Right renal pelvis (tissue), 4 donors: ENCODE results near the gene DIO3. TPM values are rescaled to one million over a fixed set of nuclear protein-coding genes. Genes with fewer than 3 reads are reported as not detected.
"Not testable (repeated sequence)": the region's sequence is repeated elsewhere in the genome, so short reads cannot be mapped to it uniquely, and the experiment has no call there.

Experiments used
- DNase-seq, 4 donors: peaks; one replicate each; pipeline ENCODE4 v3.0.0-alpha.2; 2013; ENCODE audit warnings: low read depth in 4 of 4, low spot score in 3 of 4, missing footprints in 1 of 4
- polyA plus RNA-seq, 4 donors: library from polyadenylated mRNA; unstranded; fragments of 120-200 nt; gene quantifications; one replicate each; pipeline ENCODE4 v1.2.1, GENCODE V29; 2013; ENCODE audit not compliant: insufficient read length in 4 of 4

DIO3 gene
- polyA plus RNA-seq, 4 donors, result 0.10 to 0.47 (median 0.13) TPM

DNA sequence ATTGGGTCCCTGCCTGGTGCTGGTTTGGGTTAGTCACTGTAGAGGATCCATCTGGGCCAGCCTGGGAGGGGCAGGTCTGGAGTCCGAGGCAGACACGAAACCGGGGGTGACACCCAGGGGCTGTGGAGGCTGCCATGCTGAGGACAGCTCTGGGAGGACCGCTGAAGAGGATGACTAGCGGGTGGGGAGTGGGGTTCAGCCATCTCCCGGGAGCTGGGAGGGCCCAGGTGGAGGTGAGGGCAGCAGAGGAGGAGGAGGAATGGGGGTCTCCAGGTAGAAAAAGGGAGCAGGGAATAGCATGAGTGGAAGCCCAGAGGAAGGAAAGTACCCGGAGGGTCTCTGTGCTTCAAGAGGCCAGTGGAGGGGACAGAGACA, 4.0 kb upstream of the DIO3 start:
- DNase-seq, result no peak

DNA sequence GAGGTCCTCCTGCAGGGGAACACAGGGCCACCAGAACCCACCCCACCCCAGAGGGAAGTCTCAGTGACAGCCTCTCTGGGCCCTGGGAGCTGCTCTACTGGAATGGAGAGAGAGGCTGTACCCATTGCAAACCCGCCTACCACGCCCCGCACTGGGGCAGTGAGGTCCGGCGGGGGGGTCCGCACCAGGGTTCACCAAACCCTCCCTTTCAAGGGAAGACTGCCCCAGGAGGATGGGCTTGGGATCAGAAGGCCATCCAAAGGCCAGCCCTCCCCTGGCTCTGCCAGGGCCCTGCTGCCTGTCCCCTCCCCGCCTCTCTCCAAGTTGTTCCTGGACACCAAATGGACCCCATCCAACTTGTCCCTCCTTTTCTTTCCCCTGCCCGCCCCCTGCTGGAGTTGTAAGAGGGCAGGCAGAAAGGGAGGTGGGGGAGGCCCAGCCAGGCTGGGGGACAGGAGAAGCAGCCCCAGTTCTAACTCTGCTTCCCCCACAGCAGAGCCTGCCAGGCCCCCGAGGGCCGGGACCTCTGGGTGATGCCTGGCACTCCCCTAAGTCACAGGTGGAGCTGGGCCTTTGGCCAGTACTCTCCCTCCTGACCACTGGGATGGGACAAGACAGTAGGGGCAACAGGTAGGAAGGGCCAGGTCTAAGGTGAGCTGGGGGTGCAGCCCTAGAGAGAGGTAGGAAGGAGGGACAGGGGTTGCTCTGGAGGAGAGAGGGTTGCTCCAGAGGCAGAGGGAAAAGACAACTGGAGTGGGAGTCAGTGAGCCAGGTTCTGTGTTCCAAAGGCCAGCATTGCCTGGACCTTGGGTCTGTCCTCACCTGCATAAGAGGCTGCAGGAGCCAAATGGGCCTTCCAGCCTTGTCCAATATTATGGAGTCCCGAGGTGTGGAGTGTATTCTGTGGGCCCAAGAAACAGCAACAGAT, 3.2 kb upstream of the DIO3 start:
- DNase-seq, result no peak

DNA sequence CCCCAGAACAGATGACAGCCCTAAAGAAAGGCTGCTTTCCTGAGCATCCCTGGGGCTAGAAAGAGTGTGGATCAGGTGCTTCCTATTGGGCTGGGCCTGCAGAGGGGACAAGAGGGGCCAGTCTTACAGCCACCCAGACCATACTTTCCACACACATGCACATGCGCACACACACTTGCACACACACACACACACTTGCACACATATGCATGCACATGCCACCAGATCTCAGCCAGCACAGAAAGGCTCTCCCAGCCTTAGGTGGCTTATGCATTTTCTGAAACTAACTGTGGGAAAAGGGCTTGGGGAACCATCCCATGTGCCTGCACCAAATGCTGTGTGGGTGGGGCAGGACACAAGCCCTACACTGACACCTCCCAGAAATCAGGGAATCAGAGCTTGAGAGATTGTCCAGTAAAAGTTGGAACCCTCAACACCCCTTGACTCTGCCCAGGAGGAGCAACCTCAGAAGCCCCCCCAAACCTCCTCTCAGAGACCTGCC, 2.5 kb upstream of the DIO3 start:
- DNase-seq, result no peak

DNA sequence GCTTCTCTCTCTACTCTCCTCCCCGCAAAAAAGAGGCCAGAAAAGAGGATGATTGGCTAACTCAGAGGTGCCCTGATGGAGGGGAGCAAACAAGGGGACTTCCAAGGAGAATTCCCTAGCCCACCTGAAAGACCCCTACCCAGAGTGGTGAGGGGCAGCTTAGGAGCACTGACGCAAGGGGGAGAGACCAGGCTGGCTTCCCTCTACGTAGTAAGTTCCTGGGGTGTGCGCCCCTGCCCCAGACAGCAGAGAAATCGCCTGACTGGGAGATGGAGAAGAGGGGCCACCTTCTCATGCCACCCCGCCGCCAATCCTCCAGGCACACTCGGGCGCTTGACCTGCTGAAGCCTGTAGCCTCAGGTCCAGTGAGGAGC, 2.1 kb upstream of the DIO3 start:
- no peak for DNase-seq

DNA sequence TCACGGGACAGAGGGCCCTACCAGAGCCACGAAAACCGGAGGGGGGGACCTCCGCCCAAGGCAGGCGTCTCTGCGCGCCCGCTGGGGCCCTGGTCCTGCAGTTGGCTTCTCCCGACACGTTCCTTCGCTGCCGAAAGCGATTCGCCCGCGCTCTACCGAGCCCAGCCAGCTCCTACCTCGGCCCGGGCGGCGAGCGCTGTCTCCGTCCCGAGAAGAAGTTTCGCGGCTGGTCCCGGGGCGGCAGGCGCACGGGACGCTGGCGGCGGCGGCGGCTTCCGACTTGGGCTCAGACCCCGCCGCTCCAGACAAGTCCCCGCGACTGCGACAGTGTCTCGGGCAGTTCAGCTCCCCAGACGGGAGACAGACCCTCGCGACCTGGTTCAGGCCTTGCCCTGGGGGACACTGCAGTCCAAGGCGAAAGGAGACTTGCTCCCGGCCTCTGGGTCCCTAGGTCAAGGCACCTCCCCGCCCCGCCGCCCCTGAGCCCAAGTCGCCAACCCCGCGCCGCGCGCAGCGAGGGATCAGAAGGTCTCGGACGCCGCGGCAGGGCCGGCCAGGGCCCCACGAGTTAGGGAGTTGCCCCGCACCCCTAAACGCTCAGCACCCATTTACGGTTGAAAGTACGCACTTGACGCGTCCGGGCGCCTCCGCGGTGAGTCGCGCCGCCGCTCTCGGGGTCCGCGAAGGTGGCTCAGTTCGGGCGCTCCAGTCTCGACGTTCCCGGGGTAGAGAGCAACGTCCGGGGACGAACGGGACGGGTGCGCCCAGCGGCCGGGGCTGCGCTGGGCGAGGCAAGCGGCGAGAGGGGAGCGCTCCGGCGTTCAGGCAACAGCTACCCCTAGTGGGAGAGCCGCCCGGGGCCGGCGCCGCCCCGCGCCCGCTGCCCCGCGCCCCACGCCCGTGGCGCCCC, 1.4 kb upstream of the DIO3 start:
- no peak for DNase-seq

DNA sequence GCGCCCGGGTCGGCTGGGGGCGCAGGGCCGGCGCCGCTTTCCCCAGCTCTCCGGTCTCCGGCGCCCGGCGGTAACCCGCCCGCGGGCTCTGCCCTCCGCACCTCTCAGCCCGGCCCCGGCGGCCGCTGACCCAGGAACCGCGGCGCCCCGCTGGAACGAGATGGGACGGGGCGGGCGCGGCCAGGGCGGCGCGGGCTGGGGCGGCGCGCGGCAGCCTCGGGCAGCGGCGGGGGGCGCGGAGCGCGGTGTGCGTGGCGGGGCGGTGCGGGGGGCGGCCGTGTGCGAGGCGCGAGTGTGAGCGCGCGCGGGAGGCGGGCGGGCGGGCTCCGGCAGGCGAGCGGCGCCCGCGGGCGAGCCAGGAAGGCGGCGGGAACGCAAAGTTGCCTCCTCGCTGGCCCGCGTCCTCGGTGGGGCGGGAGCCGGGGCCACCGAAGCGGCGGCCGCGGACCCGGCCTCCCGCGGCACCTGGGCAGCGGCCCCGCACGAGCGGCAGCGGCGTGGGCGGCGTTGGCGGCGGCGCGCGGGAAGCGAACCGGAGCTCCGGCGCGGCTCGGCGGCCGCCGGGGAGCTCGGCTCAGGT, 671 bp upstream of the DIO3 start:
- DNase-seq, result no peak

DNA sequence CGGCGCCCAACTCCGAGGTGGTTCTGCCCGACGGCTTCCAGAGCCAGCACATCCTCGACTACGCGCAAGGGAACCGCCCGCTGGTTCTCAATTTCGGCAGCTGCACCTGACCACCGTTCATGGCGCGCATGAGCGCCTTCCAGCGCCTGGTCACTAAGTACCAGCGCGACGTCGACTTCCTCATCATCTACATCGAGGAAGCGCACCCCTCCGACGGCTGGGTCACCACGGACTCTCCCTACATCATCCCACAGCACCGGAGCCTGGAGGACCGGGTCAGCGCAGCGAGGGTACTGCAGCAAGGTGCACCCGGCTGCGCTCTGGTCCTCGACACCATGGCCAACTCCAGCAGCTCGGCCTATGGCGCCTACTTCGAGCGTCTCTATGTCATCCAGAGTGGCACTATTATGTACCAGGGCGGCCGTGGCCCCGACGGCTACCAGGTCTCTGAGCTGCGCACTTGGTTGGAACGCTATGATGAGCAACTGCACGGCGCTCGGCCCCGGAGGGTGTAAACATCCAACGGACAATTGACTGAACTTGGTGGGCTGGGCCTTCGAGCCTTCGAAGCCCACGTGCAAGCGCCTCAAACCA, 699 bp downstream of the DIO3 start:
- DNase-seq, result no peak

DNA sequence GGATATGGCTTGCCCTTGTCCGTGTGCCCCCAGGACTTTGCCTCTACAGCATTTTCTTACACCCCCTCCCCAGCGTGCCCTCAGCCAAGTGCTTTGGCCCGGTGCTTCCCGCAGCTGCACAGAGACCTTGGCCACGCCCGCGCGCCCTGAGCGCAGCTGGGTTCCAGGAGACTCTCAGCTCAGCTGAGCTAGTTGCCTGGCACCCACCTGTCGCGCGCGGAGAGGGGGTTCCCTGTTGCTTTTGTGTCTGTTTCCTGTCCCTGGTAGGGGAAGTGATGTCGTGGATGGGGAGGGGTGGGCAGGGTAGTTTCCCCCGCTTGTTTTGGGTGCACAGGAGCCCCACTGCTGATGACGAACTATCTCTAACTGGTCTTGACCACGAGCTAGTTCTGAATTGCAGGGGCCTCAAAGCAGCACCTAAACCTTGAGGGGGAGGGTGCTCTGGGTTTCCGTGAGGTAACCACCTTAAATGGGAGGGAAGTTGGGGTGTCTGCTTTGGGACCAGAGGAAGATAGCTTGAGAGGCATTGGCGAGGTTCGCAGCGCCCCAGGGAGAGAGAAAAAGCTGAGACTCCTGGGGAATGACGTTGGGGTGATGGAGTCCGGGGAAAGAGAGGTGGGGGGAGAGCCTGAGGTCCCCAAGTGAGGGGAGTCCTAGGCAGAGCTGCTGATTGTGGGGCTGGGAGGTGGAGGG, 1.5 kb downstream of the DIO3 start:
- DNase-seq, result no peak

DNA sequence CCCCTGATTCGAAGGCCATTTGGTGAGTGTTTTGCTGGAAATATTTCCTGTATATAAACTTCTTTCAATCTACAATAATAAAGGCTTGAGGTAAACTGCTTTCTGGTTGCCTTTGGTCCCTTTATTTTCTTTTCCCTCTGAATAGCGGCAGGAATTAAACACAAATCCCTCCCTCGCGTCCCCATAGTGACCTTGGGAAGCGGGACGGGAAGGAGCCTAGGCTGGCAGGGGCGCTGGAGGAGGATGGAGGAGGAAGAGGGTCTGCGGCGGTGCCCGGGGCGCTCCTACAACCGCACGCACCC, 2.0 kb downstream of the DIO3 start:
- no peak for DNase-seq

DNA sequence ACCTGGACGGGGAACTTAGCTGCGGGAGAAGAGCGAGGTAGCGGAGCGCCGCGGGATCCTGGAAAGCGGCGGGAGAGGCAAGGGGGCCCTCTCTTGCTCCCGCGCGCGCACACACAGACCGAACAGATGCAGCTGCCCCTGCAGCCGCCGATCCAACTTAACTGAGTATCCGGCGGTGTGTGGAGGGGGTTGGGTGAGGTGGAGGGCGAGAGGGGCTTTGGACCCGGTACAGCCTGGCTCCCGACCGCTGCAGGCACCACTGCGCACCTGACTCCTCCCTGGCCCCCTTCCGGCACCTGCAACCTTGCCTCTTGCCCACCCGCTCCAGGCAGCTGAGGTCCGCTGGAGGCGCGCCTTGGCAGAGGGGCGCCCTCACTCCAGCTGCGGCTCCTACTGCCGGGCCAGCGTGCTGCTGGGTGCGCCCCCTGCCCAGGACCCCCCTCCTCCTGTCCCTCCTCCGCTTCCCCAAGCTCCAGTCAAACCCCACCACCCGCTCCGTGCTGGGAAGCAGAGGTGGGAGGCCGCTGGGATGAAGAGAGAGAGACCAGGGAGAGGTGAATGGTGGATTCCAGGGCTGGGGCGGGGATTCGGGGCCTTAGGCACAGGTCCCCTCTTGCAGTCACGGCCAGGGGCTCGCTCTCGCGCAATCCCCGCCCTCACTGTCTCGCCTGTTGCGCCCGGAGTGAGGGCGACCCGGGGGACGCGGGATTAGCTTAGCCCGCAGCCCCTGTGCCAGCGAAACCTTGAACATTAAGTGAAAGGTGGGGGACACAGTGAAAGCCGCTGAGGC, 2.6 kb downstream of the DIO3 start:
- no peak for DNase-seq

DNA sequence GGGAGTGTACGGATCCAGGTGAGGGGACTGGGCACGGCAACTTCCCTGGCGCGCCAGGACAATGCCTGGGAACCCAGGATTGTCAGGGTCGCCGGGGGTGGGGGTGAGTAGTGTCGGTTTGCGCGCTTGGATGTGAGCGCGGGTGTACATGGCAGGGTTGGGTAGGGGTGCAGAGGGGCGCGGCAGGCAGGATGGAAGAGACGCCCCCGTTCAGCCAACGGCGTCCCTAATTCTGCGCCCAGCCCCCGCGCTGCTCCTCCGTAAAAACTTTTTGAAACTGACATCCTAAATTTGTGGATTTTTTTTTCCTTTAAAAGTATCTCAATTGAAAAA, 3.1 kb downstream of the DIO3 start:
- DNase-seq, result no peak

DNA sequence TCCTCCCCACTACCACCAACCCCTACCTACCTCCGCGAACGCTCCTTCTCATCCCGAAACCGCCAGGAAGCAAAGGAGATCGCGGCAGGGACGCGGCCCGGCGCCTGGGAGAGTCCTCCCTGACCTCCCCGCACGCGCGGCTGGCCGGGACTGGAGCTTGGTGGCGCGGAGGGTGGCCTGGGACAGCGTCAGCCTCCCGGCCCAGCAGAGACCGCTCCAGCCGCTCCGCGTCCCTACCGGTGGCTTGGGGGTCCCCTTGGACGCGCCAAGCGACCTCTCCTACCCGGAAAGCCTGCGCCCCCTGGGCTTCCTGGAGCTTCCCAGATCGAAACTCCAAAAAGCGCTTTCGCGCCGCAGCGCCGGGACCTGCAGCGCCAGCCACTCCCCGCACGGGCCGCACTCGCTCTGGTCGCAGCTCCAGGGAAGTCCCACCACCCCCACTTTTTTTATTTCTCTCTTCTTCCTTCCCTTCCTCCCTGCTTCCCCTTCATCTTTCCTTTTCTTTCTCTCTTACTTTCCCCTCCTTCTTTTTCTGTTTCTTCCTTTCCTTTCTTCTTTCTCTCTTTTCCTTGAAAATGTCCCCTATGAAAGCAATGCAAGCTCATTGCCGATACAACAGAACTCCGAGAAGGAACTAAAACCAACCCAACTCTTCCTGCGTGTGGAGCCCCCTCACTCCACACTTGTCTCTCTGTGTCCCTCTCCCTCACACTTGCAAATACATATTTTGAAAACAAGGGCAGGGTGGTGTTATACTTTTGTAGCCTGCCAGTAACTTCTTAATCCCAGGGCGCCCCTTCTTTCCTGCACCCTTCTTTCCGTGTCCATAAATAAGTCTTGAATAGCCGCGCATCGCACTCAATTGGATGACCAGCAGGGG, 3.8 kb downstream of the DIO3 start:
- no peak for DNase-seq

DNA sequence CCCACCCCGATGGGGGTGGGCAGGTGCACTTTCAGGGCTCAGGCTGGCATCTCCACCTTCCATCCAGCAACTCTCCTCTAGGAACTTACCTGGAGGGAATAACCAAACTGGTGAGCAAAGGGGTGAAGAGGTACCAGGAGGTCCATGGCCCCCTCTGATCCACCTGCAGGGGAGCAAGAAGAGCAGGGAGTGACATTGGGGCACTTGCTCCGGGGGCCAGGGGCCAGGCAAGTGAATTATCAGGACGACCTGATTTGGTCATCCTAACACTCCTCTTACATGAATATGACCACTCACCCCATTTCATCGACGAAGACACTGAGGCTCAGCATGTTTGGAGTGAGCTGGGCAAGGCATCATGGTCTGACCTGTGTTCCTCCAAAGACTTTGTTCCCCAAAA, 6.0 kb downstream of the DIO3 start:
- DNase-seq, result no peak

DNA sequence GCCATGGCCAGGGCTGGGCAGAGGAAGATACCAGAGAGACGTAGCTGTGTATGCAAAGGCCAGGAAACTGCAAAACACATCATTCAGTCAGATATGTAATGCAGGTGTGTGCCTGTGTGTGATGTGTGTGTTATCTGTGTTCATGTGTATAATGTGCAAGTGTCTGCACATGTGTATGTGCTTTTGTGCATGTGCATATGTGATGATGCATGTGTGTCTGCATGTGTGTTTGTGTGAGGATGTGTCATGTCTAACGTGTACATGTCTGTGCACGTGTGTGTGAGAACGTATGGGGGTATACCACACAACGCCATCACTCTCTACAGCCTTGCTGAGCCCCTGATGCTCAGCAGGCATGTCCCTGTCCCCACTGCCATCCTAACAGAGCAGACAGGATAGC, 9.7 kb downstream of the DIO3 start:
- no peak for DNase-seq

DNA sequence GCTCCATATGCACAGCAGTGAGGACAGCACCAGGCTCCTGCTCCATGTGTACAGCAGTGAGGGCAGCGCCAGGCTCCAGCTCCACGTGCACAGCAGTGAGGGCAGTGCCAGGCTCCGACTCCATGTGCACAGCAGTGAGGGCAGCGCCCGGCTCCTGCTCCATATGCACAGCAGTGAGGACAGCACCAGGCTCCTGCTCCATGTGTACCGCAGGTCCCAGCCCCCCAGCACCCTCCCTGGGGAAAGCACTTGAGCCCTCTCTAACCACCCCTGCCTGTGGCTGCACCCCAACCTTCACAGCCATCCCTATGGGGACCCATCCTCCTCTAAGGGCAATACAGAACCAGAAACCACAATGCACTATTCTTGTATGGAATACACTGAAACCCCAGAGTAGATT, 11.2 kb downstream of the DIO3 start:
- not testable (repeated sequence) for DNase-seq

DNA sequence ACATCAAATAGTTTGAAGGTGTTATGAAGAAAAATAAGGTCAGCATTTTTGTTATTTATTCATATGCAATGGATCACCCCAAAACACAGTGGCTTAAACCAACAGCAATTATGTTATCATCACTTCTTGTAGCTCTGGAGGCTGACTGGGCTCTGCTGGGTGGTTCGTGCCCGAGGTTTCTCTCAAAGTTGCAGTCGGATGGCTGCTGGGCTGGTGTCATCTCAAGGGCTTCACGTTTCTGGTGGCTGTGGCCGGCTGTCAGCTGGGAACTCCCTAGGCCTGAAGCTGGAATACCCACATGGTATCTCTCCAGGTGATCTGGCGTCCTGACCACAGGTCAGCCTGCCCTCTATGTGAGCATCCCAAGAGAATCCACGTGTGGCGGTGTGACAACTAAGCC, 12.0 kb downstream of the DIO3 start:
- DNase-seq, result no peak

DNA sequence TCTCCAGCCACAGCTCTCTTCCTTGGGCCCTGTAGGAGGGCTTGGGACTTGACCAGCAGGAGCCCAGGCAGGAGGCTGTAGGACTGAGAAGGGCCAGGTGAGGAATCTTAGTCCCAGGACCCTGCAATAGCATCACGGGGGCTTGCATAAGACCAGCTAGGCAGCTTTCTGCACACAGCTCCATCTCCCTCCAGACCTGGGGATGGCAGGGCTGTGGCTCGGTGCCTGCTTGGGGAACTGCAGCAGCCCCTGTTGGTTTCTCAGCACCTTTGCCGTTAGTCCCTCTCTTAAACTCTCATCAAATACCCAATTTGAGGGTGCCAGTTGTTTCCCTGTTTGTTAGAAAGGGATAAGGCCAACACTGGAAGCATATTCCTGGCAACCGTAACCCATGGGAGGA, 14.3 kb downstream of the DIO3 start:
- no peak for DNase-seq

DNA sequence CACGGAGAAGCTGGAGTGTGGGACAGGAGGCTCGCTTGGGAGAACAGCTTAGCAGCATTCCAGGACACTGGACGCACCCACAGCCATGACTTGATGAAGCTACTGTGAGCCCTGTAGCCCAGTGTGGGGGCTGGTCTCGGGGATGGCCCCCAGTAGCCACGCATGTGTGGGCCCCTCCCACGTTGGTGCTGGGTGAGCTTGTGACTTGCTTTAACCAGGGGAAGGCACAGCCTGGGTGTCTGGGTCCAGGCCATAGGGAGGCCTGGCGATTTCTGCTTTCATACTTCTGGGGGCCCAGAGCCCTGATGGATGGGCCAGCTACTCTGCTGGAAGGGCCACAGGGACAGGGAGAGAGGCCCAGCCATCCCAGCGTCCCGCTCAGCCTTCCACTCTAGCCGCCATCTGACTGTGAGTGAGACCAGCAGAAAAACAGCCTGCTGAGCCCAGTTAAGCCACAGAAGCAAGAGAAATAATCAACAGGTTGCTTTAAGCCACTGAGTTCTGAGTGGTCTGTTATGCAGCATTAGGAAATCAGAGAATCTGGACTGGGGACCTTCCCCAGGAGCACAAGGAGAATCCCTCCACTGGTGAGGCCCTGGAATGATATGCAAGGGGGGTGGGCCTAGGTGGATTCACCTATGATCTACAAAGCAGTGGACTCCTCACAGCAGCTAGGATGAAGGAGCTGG, 16.1 kb downstream of the DIO3 start:
- DNase-seq, result no peak
